Measurements from ENCODE around the gene MAST3.
"Not testable (repeated sequence)": the region's sequence is repeated elsewhere in the genome, so short reads cannot be mapped to it uniquely, and the experiment has no call there.

MAST3 gene

GRCh38 chr19:18089096-18089541, 8.5 kb upstream of the MAST3 start:
- DNase-seq, result not testable (repeated sequence)

- DNase-seq, result no peak
Observed at GRCh38 chr19:18089726-18090125, 7.9 kb upstream of the MAST3 start.

GRCh38 chr19:18090545-18091216, 6.9 kb upstream of the MAST3 start:
- no peak for DNase-seq

- no peak for DNase-seq
Observed at GRCh38 chr19:18091217-18091608, 6.4 kb upstream of the MAST3 start.

GRCh38 chr19:18093439-18094161, 4.0 kb upstream of the MAST3 start:
- DNase-seq, result peak in 1 of 3 experiments; percentile 13

- no peak for DNase-seq
Observed at GRCh38 chr19:18096258-18096657, 1.3 kb upstream of the MAST3 start.

- no peak for DNase-seq
Observed at GRCh38 chr19:18097993-18098890, 664 bp downstream of the MAST3 start.

GRCh38 chr19:18098891-18099622, 1.5 kb downstream of the MAST3 start:
- peak in 2 of 3 experiments; percentile 18 to 27 for DNase-seq

GRCh38 chr19:18099623-18099995, 2.0 kb downstream of the MAST3 start:
- DNase-seq, result no peak

GRCh38 chr19:18100710-18101109, 3.1 kb downstream of the MAST3 start:
- no peak for DNase-seq

- no peak for DNase-seq
Observed at GRCh38 chr19:18101268-18101667, 3.7 kb downstream of the MAST3 start.

- no peak for DNase-seq
Observed at GRCh38 chr19:18102916-18103542, 5.5 kb downstream of the MAST3 start.

GRCh38 chr19:18104793-18105131, 7.2 kb downstream of the MAST3 start:
- no peak for DNase-seq

- DNase-seq, result not testable (repeated sequence)
Observed at GRCh38 chr19:18105259-18105658, 7.7 kb downstream of the MAST3 start.

- no peak for DNase-seq
Observed at GRCh38 chr19:18107235-18107634, 9.7 kb downstream of the MAST3 start.

GRCh38 chr19:18108897-18109296, 11.3 kb downstream of the MAST3 start:
- no peak for DNase-seq

- no peak for DNase-seq
Observed at GRCh38 chr19:18109341-18109732, 11.8 kb downstream of the MAST3 start.

GRCh38 chr19:18109733-18110608, 12.4 kb downstream of the MAST3 start:
- DNase-seq, result peak in 2 of 3 experiments; percentile 44 to 48

GRCh38 chr19:18110609-18111232, 13.1 kb downstream of the MAST3 start:
- no peak for DNase-seq

GRCh38 chr19:18112989-18113478, 15.5 kb downstream of the MAST3 start:
- DNase-seq, result peak; percentile 63 to 83 (median 64)

GRCh38 chr19:18113827-18114226, 16.2 kb downstream of the MAST3 start:
- no peak for DNase-seq

Measured in NCI-H1417 (cell line).